ENCODE results near the gene OVAAL. TPM values are rescaled to one million over a fixed set of nuclear protein-coding genes. Genes with fewer than 3 reads are reported as not detected.

Gene OVAAL
- total and polyA plus RNA-seq, 2 donors (not counting 1 experiment from before 2014, with no cell fraction given) = not detected

DNA sequence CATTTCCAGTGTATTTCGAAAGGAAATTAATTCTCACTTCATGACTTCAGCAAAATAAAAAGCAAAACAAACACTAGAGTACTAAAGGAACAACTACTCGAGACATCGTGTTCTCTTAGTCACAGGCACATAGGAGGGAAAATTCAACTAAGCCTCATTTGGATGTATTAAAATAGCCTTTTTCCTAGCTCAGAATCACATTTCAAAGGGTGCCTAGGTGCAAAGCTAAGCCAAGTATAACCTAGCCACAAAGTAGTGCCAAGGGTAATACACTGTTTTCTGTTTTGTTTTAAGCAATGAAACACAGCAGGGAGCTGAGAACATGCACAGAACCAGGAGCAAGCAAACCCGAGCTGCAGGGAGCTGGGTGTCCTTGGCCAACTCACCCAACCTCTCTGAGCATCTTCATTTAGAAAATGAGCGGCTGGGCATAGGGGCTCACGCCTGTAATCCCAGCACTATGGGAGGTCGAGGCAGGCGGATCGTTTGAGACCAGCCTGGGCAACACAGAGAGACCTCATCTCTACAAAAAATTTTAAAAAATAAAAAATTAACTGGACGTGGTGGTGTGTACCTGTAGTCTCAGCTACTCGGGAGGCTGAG lies 29.8 kb upstream of the OVAAL start:
- Histone ChIP-seq H3K9ac (ENCODE audit: low read length) (no peak overlapping the region), H2AFZ (ENCODE audit: insufficient read depth, low read depth, low read length, poor library complexity, severe bottlenecking) (no peak overlapping the region), H3K79me2 (ENCODE audit: control insufficient read depth, insufficient read depth, low read length) (no peaks in the 10 kb centered on the region), H4K20me1 (ENCODE audit: control insufficient read depth, insufficient read depth, low read length, poor library complexity, severe bottlenecking) (no peaks in the 10 kb centered on the region), H3K36me3 (replicated peaks in 1 of 2; ENCODE audit: control extremely low read depth in 1 of 2, control insufficient read depth in 1 of 2, extremely low read depth in 1 of 2, insufficient read depth in 2 of 2, low read length in 1 of 2) (no peaks in the 10 kb centered on the region), H3K9me3 (ENCODE audit: control extremely low read depth in 1 of 3, control insufficient read depth in 2 of 3, insufficient read depth in 1 of 3, low read length in 2 of 3) (no peaks in the 10 kb centered on the region), H3K4me2 (replicated peaks; ENCODE audit: low read depth, low read length, poor library complexity, severe bottlenecking) (no peak overlapping the region), H3K4me3 (ENCODE audit: control extremely low read depth in 1 of 5, extremely low read depth in 1 of 5, insufficient read depth in 1 of 5, low read depth in 2 of 5, low read length in 4 of 5) (no peak overlapping the region), H3K27ac (ENCODE audit: low read length in 2 of 2) (no peak overlapping the region), H3K4me1 (ENCODE audit: control insufficient read depth in 2 of 2, insufficient read depth in 2 of 2, low read length in 2 of 2) (peaks cover 9 to 10% of the 10 kb centered on the region in 2 donors), H3K27me3 (replicated peaks in 1 of 4; ENCODE audit: control extremely low read depth in 1 of 4, control insufficient read depth in 3 of 4, insufficient read depth in 4 of 4, low read length in 3 of 4) (no peaks in the 10 kb centered on the region)
- Mint-ChIP-seq H3K9me3 (ENCODE audit: insufficient read depth) (no peaks in the 10 kb centered on the region), H3K27me3 (peaks cover 3% of the 10 kb centered on the region), H3K4me3 (no peak overlapping the region), H3K4me1 (peaks cover 14% of the 10 kb centered on the region), H3K27ac (no peak overlapping the region)
- DNase-seq = no peak
- intact Hi-C loops (cut with micrococcal nuclease) = no loop called here
- WGBS (ENCODE audit: insufficient coverage) = 84% methylated on average over 4 of the region's 11 CpGs
- no peak for ATAC-seq (ENCODE audit: low read depth)
- TF ChIP-seq, protein P1, sequence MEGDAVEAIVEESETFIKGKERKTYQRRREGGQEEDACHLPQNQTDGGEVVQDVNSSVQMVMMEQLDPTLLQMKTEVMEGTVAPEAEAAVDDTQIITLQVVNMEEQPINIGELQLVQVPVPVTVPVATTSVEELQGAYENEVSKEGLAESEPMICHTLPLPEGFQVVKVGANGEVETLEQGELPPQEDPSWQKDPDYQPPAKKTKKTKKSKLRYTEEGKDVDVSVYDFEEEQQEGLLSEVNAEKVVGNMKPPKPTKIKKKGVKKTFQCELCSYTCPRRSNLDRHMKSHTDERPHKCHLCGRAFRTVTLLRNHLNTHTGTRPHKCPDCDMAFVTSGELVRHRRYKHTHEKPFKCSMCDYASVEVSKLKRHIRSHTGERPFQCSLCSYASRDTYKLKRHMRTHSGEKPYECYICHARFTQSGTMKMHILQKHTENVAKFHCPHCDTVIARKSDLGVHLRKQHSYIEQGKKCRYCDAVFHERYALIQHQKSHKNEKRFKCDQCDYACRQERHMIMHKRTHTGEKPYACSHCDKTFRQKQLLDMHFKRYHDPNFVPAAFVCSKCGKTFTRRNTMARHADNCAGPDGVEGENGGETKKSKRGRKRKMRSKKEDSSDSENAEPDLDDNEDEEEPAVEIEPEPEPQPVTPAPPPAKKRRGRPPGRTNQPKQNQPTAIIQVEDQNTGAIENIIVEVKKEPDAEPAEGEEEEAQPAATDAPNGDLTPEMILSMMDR (IDR thresholded peaks at IDR 0.05) = no peak
- TF ChIP-seq EZH2 (IDR thresholded peaks at IDR 0.05; ENCODE audit: borderline replicate concordance, insufficient read depth, low read depth, low read length, poor library complexity, severe bottlenecking) = no peak
- ChIA-PET CTCF (interaction anchor here (0.6 to 15.0 kb wide), 5 partner anchors 8 to 637 kb away, joined by 3 to 210 read pairs (median 4); no protein-coding TSS in a partner anchor), POLR2A (no interaction called here)

DNA sequence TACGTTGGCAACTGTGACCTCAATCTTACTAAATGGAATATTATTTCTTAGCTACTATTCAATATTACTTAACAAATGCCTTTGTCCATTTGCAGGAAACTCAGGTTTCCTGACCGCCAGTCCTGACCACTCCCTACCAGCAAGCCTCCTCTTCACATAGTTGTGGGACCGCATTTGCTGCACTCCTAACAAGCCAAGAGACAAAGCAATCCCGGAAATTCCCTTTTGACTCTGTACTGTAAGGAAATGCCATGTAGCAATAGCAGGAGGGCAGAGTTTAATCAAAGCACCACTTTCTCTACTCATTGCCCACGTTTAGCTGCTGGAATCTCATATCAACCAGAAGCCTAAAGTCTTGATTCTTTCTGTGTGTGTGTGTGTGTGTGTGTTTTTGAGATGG lies 28.3 kb upstream of the OVAAL start:
- no peak overlapping the region for H3K4me3 Mint-ChIP-seq
- H3K27ac ChIP-seq (ENCODE audit: low read length in 2 of 2) = no peak overlapping the region
- H3K27me3 Mint-ChIP-seq = peaks cover 6% of the 10 kb centered on the region
- H3K9me3 Mint-ChIP-seq (ENCODE audit: insufficient read depth) = no peaks in the 10 kb centered on the region
- no peak overlapping the region for H3K4me3 ChIP-seq (ENCODE audit: control extremely low read depth in 1 of 5, extremely low read depth in 1 of 5, insufficient read depth in 1 of 5, low read depth in 2 of 5, low read length in 4 of 5)
- peaks cover 2 to 3% of the 10 kb centered on the region in 2 donors for H3K4me1 ChIP-seq (ENCODE audit: control insufficient read depth in 2 of 2, insufficient read depth in 2 of 2, low read length in 2 of 2)
- H3K4me1 Mint-ChIP-seq = peaks cover 4% of the 10 kb centered on the region
- no peak overlapping the region for H2AFZ ChIP-seq (ENCODE audit: insufficient read depth, low read depth, low read length, poor library complexity, severe bottlenecking)
- TF ChIP-seq EZH2 (IDR thresholded peaks at IDR 0.05; ENCODE audit: borderline replicate concordance, insufficient read depth, low read depth, low read length, poor library complexity, severe bottlenecking) = no peak
- TF ChIP-seq, protein P1 (IDR thresholded peaks at IDR 0.05) = no peak
- H3K27ac Mint-ChIP-seq = no peak overlapping the region
- H3K27me3 ChIP-seq (replicated peaks in 1 of 4; ENCODE audit: control extremely low read depth in 1 of 4, control insufficient read depth in 3 of 4, insufficient read depth in 4 of 4, low read length in 3 of 4) = no peaks in the 10 kb centered on the region
- no peaks in the 10 kb centered on the region for H3K36me3 ChIP-seq (replicated peaks in 1 of 2; ENCODE audit: control extremely low read depth in 1 of 2, control insufficient read depth in 1 of 2, extremely low read depth in 1 of 2, insufficient read depth in 2 of 2, low read length in 1 of 2)
- no peak for DNase-seq
- no peaks in the 10 kb centered on the region for H4K20me1 ChIP-seq (ENCODE audit: control insufficient read depth, insufficient read depth, low read length, poor library complexity, severe bottlenecking)
- CTCF ChIA-PET = interaction anchor here (0.6 to 15.0 kb wide), 5 partner anchors 10 to 635 kb away, joined by 3 to 210 read pairs (median 4); no protein-coding TSS in a partner anchor
- H3K79me2 ChIP-seq (ENCODE audit: control insufficient read depth, insufficient read depth, low read length) = no peaks in the 10 kb centered on the region
- WGBS (ENCODE audit: insufficient coverage) = 100% methylated on average over 1 of the region's 5 CpGs
- no peak for ATAC-seq (ENCODE audit: low read depth)
- intact Hi-C loops (cut with micrococcal nuclease) = loop anchor here (5.0 kb wide), 1 partner anchor 332 kb away; no protein-coding TSS in a partner anchor
- no peaks in the 10 kb centered on the region for H3K9me3 ChIP-seq (ENCODE audit: control extremely low read depth in 1 of 3, control insufficient read depth in 2 of 3, insufficient read depth in 1 of 3, low read length in 2 of 3)
- no peak overlapping the region for H3K9ac ChIP-seq (ENCODE audit: low read length)
- no peak overlapping the region for H3K4me2 ChIP-seq (replicated peaks; ENCODE audit: low read depth, low read length, poor library complexity, severe bottlenecking)
- POLR2A ChIA-PET = interaction anchor here (0.6 kb wide), 1 partner anchor 29 kb away, joined by 3 read pairs; no protein-coding TSS in a partner anchor
